ENCODE measurements around the gene CXCR2.
A peak's percentile ranks its signal among the peaks of the same experiment; 100 is the strongest.
"Not testable (repeated sequence)": the region's sequence is repeated elsewhere in the genome, so short reads cannot be mapped to it uniquely, and the experiment has no call there.

The CXCR2 gene

DNA sequence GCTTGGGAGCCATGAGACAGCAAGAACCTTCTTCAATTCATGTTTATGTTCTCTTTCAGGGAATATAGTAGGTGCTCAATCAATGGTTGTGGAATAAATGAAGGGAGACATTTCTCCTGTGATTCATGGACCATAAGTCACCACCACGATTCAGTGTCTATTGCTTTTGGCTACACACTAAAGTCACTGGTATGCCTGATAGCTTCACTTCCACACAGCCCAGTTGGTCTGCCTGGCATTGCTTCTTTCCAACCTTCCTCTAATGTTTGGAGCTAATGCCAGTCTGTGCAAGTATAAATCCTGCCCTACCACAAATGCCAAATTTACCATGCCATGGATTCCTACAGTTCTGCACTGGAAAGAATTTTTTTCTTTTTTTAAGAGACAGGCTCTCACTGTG, 42.2 kb downstream of the CXCR2 start:
- Histone ChIP-seq H3K27me3 (ENCODE audit: insufficient read depth, low read depth) (no peaks in the 10 kb centered on the region), H2AFZ (ENCODE audit: low read depth) (no peak overlapping the region), H4K20me1 (ENCODE audit: insufficient read depth) (no peaks in the 10 kb centered on the region), H3K27ac (no peak overlapping the region), H3K4me1 (ENCODE audit: low read depth, poor library complexity, severe bottlenecking) (no peaks in the 10 kb centered on the region), H3K79me2 (ENCODE audit: insufficient read depth, low read depth) (no peaks in the 10 kb centered on the region), H3K4me3 (IDR thresholded peaks at IDR 0.05; ENCODE audit: insufficient read depth, low read depth, low read length) (no peak overlapping the region), H3K36me3 (ENCODE audit: insufficient read depth) (no peaks in the 10 kb centered on the region), H3K9ac (no peak overlapping the region), H3K4me2 (no peak overlapping the region)
- TF ChIP-seq, protein P1, sequence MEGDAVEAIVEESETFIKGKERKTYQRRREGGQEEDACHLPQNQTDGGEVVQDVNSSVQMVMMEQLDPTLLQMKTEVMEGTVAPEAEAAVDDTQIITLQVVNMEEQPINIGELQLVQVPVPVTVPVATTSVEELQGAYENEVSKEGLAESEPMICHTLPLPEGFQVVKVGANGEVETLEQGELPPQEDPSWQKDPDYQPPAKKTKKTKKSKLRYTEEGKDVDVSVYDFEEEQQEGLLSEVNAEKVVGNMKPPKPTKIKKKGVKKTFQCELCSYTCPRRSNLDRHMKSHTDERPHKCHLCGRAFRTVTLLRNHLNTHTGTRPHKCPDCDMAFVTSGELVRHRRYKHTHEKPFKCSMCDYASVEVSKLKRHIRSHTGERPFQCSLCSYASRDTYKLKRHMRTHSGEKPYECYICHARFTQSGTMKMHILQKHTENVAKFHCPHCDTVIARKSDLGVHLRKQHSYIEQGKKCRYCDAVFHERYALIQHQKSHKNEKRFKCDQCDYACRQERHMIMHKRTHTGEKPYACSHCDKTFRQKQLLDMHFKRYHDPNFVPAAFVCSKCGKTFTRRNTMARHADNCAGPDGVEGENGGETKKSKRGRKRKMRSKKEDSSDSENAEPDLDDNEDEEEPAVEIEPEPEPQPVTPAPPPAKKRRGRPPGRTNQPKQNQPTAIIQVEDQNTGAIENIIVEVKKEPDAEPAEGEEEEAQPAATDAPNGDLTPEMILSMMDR (conservative IDR thresholded peaks at IDR 0.05; ENCODE audit: low read depth, low read length) = no peak

DNA sequence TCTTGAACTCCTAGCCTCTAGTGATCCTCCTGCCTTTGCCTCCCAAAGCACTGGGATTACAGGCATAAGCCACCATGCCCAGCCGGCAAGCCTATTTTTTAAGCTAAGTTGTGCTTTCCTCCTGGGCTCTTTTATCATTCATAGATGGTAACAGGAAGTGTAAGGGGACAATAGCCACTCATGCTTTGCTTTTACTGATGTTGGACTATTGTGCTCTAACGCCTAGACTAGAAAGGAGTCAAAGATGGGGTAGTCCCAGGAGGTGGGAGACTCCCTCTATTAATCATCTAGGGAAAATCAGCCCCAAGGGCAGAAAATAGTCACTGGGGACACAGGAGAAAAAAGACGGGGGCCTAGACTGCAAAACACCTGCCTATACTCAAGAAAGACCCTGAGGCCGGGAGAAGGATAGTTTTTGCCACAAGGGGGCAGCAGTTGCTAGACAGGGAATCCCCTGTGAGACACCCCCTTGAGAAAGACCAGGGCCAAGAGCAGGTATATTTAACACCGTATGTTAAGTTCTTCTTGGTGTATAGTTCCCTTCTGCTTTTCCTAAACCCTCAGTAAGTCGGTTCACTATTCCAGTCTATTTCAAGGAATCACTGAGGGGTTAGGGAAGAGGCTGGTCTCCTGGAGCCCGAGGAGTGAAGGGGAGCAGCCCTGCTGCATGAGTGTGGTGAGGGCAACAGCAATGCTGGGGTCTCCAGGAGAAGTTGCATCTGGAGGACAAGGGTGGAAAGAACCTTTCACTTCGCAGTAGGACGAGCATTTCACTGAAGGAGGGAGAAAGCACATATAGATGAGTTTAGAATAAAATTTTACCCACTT, 43.0 kb downstream of the CXCR2 start:
- no peak overlapping the region for H3K4me2 ChIP-seq
- TF ChIP-seq, protein P1 (conservative IDR thresholded peaks at IDR 0.05; ENCODE audit: low read depth, low read length) = peak; percentile 88
- no peak overlapping the region for H2AFZ ChIP-seq (ENCODE audit: low read depth)
- no peaks in the 10 kb centered on the region for H3K36me3 ChIP-seq (ENCODE audit: insufficient read depth)
- H3K4me3 ChIP-seq (IDR thresholded peaks at IDR 0.05; ENCODE audit: insufficient read depth, low read depth, low read length) = no peak overlapping the region
- H3K9ac ChIP-seq = no peak overlapping the region
- H3K79me2 ChIP-seq (ENCODE audit: insufficient read depth, low read depth) = no peaks in the 10 kb centered on the region
- no peaks in the 10 kb centered on the region for H4K20me1 ChIP-seq (ENCODE audit: insufficient read depth)
- H3K4me1 ChIP-seq (ENCODE audit: low read depth, poor library complexity, severe bottlenecking) = no peaks in the 10 kb centered on the region
- H3K27me3 ChIP-seq (ENCODE audit: insufficient read depth, low read depth) = no peaks in the 10 kb centered on the region
- no peak overlapping the region for H3K27ac ChIP-seq

GRCh38 chr2:218169757-218170546, 44.1 kb downstream of the CXCR2 start:
- Histone ChIP-seq H3K4me2 (no peak overlapping the region), H3K9ac (no peak overlapping the region), H3K27me3 (ENCODE audit: insufficient read depth, low read depth) (no peaks in the 10 kb centered on the region), H2AFZ (ENCODE audit: low read depth) (no peak overlapping the region), H3K79me2 (ENCODE audit: insufficient read depth, low read depth) (no peaks in the 10 kb centered on the region), H3K4me1 (ENCODE audit: low read depth, poor library complexity, severe bottlenecking) (no peaks in the 10 kb centered on the region), H3K27ac (no peak overlapping the region), H4K20me1 (ENCODE audit: insufficient read depth) (no peaks in the 10 kb centered on the region), H3K4me3 (IDR thresholded peaks at IDR 0.05; ENCODE audit: insufficient read depth, low read depth, low read length) (no peak overlapping the region), H3K36me3 (ENCODE audit: insufficient read depth) (no peaks in the 10 kb centered on the region)
- TF ChIP-seq, protein P1 (conservative IDR thresholded peaks at IDR 0.05; ENCODE audit: low read depth, low read length) = no peak

DNA sequence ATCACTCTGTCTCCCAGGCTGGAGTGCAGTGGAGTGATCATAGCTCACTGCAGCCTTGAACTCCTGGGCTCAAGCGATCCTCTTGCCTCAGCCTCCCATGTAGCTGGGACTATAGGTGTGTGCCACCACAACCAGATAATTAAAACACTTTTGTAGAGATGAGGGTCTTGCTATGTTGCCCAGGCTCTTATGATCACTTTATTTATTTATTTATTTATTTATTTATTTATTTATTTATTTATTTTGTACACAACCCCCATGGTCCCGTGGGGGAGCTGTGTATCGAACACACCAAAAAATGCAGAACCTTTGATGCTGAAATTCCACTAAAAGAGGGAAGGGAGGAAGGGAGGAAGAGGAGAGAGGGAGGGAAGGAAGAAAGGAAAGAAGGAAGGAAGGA, 45.9 kb downstream of the CXCR2 start:
- not testable (repeated sequence) for H3K27me3 ChIP-seq (ENCODE audit: insufficient read depth, low read depth); H2AFZ ChIP-seq (ENCODE audit: low read depth); H3K9ac ChIP-seq; H3K36me3 ChIP-seq (ENCODE audit: insufficient read depth); H4K20me1 ChIP-seq (ENCODE audit: insufficient read depth); H3K4me1 ChIP-seq (ENCODE audit: low read depth, poor library complexity, severe bottlenecking); H3K4me2 ChIP-seq; H3K27ac ChIP-seq; H3K4me3 ChIP-seq (IDR thresholded peaks at IDR 0.05; ENCODE audit: insufficient read depth, low read depth, low read length); H3K79me2 ChIP-seq (ENCODE audit: insufficient read depth, low read depth)

Data from KMS-11 (cell line).